NCI-H2107 treated with DMSO at 0.1 percent for 48 hours (cell line): ENCODE measurements around the gene GSTM3.

Experiments
- DNase-seq: peaks from one replicate; lab custom pipeline; 2025; ENCODE audit not compliant: unreplicated experiment; lab: John Stamatoyannopoulos, UW

Gene GSTM3

GRCh38 chr1:109740615-109741373 is at the start of gene GSTM3:
Gene GSTM3 (minus strand): TSS chr1:109741038. CDS start chr1:109740287, 751 bp downstream.
- DNase-seq = peak; percentile 26

GRCh38 chr1:109790329-109790728 is 49.5 kb upstream of the GSTM3 start:
- no peak for DNase-seq

- DNase-seq = no peak
These were observed 48.8 kb upstream of the GSTM3 start for GRCh38 chr1:109789551-109790180.

GRCh38 chr1:109788695-109789521 is 48.1 kb upstream of the GSTM3 start:
- no peak for DNase-seq

GRCh38 chr1:109787845-109788601 is 47.2 kb upstream of the GSTM3 start:
- no peak for DNase-seq

GRCh38 chr1:109787211-109787844 is 46.5 kb upstream of the GSTM3 start:
- no peak for DNase-seq

GRCh38 chr1:109786531-109787021 is 45.7 kb upstream of the GSTM3 start:
- no peak for DNase-seq

GRCh38 chr1:109786112-109786480 is 45.3 kb upstream of the GSTM3 start:
- no peak for DNase-seq

- no peak for DNase-seq
These were observed 44.7 kb upstream of the GSTM3 start for GRCh38 chr1:109785446-109786111.

GRCh38 chr1:109784551-109785252 is 43.9 kb upstream of the GSTM3 start:
- DNase-seq = no peak

GRCh38 chr1:109783436-109783835 is 42.6 kb upstream of the GSTM3 start:
- DNase-seq = no peak

GRCh38 chr1:109782927-109783326 is 42.1 kb upstream of the GSTM3 start:
- DNase-seq = no peak

- DNase-seq = no peak
These were observed 41.7 kb upstream of the GSTM3 start for GRCh38 chr1:109782514-109782913.

GRCh38 chr1:109781806-109782205 is 41.0 kb upstream of the GSTM3 start:
- DNase-seq = no peak

- DNase-seq = no peak
These were observed 40.1 kb upstream of the GSTM3 start for GRCh38 chr1:109780982-109781381.

- no peak for DNase-seq
These were observed 37.3 kb upstream of the GSTM3 start for GRCh38 chr1:109777980-109778625.

- DNase-seq = no peak
These were observed 36.6 kb upstream of the GSTM3 start for GRCh38 chr1:109777436-109777835.

- peak; percentile 61 for DNase-seq
These were observed 36.1 kb upstream of the GSTM3 start for GRCh38 chr1:109776911-109777310.
